ENCODE results near the gene ARFGAP1.

ARFGAP1 gene

DNA sequence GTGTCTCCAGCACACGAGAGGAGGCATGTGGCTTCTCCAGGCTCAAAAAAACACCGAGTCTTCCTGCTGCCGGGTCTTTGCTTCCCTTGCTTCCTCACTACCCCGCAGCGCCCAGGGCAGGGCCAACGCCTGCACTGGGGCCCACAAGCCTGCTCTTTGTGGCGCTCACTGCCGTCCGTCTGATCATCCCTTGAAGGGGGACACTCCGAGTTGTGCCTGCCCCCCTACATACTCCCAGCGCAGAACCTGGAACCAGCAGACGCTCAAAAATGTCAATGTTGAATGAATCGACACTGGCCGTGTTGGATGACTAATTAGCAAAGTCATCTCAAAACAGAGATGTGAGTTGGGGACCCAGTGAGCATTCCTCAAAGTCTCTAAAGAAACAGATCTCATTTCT is 8.1 kb upstream of the ARFGAP1 start:
- TF ChIP-seq PPARA (CRISPR knock-in tag; IDR thresholded peaks at IDR 0.05; ENCODE audit: borderline replicate concordance) (no peak), ISL1 (CRISPR knock-in tag; IDR thresholded peaks at IDR 0.05) (no peak), BACH2 (CRISPR knock-in tag; IDR thresholded peaks at IDR 0.05; ENCODE audit: borderline replicate concordance) (no peak), ZNF8 (CRISPR knock-in tag; IDR thresholded peaks at IDR 0.05) (no peak), CSDC2 (CRISPR knock-in tag; IDR thresholded peaks at IDR 0.05) (no peak), TCF4 (CRISPR knock-in tag; IDR thresholded peaks at IDR 0.05; ENCODE audit: borderline replicate concordance) (no peak), ZC3H10 (CRISPR knock-in tag; IDR thresholded peaks at IDR 0.05) (no peak), GLIS3 (CRISPR knock-in tag; IDR thresholded peaks at IDR 0.05) (no peak), ESRRG (CRISPR knock-in tag; IDR thresholded peaks at IDR 0.05) (no peak), ZFP30 (CRISPR knock-in tag; IDR thresholded peaks at IDR 0.05) (no peak), OSR1 (CRISPR knock-in tag; IDR thresholded peaks at IDR 0.05) (no peak)
- TF ChIP-seq, protein P1, sequence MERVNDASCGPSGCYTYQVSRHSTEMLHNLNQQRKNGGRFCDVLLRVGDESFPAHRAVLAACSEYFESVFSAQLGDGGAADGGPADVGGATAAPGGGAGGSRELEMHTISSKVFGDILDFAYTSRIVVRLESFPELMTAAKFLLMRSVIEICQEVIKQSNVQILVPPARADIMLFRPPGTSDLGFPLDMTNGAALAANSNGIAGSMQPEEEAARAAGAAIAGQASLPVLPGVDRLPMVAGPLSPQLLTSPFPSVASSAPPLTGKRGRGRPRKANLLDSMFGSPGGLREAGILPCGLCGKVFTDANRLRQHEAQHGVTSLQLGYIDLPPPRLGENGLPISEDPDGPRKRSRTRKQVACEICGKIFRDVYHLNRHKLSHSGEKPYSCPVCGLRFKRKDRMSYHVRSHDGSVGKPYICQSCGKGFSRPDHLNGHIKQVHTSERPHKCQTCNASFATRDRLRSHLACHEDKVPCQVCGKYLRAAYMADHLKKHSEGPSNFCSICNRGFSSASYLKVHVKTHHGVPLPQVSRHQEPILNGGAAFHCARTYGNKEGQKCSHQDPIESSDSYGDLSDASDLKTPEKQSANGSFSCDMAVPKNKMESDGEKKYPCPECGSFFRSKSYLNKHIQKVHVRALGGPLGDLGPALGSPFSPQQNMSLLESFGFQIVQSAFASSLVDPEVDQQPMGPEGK (CRISPR knock-in tag; IDR thresholded peaks at IDR 0.05; ENCODE audit: borderline replicate concordance) = no peak
- TF ChIP-seq, protein P2, sequence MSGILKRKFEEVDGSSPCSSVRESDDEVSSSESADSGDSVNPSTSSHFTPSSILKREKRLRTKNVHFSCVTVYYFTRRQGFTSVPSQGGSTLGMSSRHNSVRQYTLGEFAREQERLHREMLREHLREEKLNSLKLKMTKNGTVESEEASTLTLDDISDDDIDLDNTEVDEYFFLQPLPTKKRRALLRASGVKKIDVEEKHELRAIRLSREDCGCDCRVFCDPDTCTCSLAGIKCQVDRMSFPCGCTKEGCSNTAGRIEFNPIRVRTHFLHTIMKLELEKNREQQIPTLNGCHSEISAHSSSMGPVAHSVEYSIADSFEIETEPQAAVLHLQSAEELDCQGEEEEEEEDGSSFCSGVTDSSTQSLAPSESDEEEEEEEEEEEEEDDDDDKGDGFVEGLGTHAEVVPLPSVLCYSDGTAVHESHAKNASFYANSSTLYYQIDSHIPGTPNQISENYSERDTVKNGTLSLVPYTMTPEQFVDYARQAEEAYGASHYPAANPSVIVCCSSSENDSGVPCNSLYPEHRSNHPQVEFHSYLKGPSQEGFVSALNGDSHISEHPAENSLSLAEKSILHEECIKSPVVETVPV (CRISPR knock-in tag; IDR thresholded peaks at IDR 0.05) = no peak
- TF ChIP-seq, protein P3, sequence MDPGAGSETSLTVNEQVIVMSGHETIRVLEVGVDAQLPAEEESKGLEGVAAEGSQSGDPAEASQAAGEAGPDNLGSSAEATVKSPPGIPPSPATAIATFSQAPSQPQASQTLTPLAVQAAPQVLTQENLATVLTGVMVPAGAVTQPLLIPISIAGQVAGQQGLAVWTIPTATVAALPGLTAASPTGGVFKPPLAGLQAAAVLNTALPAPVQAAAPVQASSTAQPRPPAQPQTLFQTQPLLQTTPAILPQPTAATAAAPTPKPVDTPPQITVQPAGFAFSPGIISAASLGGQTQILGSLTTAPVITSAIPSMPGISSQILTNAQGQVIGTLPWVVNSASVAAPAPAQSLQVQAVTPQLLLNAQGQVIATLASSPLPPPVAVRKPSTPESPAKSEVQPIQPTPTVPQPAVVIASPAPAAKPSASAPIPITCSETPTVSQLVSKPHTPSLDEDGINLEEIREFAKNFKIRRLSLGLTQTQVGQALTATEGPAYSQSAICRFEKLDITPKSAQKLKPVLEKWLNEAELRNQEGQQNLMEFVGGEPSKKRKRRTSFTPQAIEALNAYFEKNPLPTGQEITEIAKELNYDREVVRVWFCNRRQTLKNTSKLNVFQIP (CRISPR knock-in tag; IDR thresholded peaks at IDR 0.05; ENCODE audit: borderline replicate concordance, low read depth) = no peak
- TF ChIP-seq, protein P4, sequence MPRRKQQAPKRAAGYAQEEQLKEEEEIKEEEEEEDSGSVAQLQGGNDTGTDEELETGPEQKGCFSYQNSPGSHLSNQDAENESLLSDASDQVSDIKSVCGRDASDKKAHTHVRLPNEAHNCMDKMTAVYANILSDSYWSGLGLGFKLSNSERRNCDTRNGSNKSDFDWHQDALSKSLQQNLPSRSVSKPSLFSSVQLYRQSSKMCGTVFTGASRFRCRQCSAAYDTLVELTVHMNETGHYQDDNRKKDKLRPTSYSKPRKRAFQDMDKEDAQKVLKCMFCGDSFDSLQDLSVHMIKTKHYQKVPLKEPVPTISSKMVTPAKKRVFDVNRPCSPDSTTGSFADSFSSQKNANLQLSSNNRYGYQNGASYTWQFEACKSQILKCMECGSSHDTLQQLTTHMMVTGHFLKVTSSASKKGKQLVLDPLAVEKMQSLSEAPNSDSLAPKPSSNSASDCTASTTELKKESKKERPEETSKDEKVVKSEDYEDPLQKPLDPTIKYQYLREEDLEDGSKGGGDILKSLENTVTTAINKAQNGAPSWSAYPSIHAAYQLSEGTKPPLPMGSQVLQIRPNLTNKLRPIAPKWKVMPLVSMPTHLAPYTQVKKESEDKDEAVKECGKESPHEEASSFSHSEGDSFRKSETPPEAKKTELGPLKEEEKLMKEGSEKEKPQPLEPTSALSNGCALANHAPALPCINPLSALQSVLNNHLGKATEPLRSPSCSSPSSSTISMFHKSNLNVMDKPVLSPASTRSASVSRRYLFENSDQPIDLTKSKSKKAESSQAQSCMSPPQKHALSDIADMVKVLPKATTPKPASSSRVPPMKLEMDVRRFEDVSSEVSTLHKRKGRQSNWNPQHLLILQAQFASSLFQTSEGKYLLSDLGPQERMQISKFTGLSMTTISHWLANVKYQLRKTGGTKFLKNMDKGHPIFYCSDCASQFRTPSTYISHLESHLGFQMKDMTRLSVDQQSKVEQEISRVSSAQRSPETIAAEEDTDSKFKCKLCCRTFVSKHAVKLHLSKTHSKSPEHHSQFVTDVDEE (CRISPR knock-in tag; IDR thresholded peaks at IDR 0.05) = no peak
- TF ChIP-seq, protein P5, sequence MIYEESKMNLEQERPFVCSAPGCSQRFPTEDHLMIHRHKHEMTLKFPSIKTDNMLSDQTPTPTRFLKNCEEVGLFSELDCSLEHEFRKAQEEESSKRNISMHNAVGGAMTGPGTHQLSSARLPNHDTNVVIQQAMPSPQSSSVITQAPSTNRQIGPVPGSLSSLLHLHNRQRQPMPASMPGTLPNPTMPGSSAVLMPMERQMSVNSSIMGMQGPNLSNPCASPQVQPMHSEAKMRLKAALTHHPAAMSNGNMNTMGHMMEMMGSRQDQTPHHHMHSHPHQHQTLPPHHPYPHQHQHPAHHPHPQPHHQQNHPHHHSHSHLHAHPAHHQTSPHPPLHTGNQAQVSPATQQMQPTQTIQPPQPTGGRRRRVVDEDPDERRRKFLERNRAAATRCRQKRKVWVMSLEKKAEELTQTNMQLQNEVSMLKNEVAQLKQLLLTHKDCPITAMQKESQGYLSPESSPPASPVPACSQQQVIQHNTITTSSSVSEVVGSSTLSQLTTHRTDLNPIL (CRISPR knock-in tag; IDR thresholded peaks at IDR 0.05; ENCODE audit: low read depth) = no peak

DNA sequence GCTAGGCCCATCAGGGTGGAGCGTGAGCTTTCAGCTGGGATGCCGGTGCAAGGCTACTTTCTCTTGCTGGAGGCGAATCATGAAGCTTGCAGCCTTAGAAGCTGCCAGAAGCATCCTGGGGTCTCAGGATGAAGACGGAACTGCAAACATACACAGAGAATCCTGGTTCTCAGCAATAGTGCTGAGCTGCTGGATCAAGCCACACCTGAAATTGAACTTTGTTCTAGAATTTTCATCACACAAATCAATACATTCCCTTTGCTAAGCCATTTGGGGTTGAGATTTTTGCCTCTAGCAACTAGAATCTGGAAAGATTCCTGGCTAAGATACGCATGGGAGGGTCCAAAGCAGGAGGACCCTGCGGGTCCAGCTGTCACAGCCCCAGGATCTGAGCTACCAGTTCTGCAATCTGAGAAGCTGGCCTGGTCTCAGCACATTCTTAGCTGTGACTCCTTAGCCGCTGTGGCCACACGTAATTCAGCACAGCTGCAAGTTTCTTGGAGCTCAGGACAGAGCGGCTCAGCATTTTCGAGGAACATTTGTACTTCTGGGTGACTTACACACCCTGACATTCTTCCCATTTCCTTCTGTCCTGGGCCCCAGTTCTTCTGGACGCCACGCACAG is 6.6 kb upstream of the ARFGAP1 start:
- peak; percentile 16; the same call in 1 of the 3 replicates for ATAC-seq
- TF ChIP-seq ESRRG (CRISPR knock-in tag; IDR thresholded peaks at IDR 0.05) (no peak), ZNF70 (CRISPR knock-in tag; IDR thresholded peaks at IDR 0.05) (no peak), ZNF565 (CRISPR knock-in tag; conservative IDR thresholded peaks at IDR 0.05; ENCODE audit: low read depth) (no peak), PPARA (CRISPR knock-in tag; IDR thresholded peaks at IDR 0.05; ENCODE audit: borderline replicate concordance) (no peak)

More for the DNA sequence above, 8.1 kb upstream of the ARFGAP1 start:
- ATAC-seq = no peak

DNA sequence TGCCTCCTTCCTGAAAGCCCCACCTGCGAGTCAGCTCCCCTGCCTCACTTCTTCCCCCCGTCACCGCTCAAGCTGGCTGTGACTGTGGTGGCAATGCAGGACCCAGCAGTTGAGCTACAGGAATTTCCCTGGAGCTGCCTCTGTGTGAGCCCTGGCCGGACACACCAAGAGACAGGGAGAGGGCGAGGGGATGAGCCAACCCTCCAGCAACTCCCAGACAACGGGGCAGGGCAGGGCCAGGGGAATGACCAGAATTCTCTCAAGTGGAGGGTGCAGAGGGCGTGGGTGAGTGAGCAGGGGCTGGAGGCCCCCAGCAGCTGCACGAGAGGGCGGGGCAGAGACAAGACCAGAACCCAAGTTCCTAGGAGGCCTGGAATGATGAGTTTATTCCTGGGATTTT is 4.9 kb upstream of the ARFGAP1 start:
- TF ChIP-seq, protein P1 (CRISPR knock-in tag; IDR thresholded peaks at IDR 0.05; ENCODE audit: borderline replicate concordance) = no peak
- ATAC-seq = no peak
